Activated T-cell treated with anti-CD3 and anti-CD28 coated beads, Interleukin-2, amount 50 U/mL, for 24 hours (primary cell): ENCODE data around the gene OSBPL9.

Experiments
- DNase-seq: peaks from one replicate; pipeline ENCODE4 v3.0.0-alpha.2; 2020
- H3K27ac Mint-ChIP-seq: 2 replicates; pipeline ENCODE4 v1.8.0; 2020; ENCODE audit warnings: mild to moderate bottlenecking, mixed read lengths
- H3K27me3 Mint-ChIP-seq: 2 replicates; pipeline ENCODE4 v1.8.0; 2020; ENCODE audit warnings: mixed read lengths
- H3K36me3 Mint-ChIP-seq: 2 replicates; pipeline ENCODE4 v1.8.0; 2020; ENCODE audit warnings: low read depth, mixed read lengths
- H3K4me1 Mint-ChIP-seq: 2 replicates; pipeline ENCODE4 v1.8.0; 2020; ENCODE audit warnings: low read depth, mixed read lengths
- H3K4me3 Mint-ChIP-seq: 2 replicates; pipeline ENCODE4 v1.8.0; 2020; ENCODE audit warnings: mild to moderate bottlenecking, moderate library complexity, mixed read lengths
- H3K9me3 Mint-ChIP-seq: 2 replicates; pipeline ENCODE4 v1.8.0; 2020; ENCODE audit warnings: mixed read lengths

OSBPL9 gene

DNA sequence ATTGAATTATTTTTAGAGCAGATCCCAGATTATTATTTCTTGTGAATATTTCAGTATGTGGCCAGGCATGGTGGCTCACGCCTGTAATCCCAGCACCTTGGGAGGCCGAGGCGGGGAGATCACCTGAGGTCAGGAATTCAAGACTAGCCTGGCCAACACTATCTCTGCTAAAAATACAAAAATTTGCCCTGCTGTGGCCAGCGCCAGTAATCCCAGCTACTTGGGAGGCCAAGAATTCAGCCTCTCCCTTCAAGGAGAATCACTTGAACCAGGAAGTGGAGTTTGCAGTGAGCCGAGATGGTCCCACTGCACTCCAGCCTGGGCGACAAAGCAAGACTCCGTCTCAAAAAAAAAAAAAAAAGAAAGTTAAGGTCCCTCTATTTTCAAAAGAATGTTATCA is 4.3 kb downstream of the OSBPL9 start:
- DNase-seq: no peak
- Mint-ChIP-seq H3K4me1 (peaks cover 48% of the 10 kb centered on the region), H3K27ac (no peak overlapping the region)

DNA sequence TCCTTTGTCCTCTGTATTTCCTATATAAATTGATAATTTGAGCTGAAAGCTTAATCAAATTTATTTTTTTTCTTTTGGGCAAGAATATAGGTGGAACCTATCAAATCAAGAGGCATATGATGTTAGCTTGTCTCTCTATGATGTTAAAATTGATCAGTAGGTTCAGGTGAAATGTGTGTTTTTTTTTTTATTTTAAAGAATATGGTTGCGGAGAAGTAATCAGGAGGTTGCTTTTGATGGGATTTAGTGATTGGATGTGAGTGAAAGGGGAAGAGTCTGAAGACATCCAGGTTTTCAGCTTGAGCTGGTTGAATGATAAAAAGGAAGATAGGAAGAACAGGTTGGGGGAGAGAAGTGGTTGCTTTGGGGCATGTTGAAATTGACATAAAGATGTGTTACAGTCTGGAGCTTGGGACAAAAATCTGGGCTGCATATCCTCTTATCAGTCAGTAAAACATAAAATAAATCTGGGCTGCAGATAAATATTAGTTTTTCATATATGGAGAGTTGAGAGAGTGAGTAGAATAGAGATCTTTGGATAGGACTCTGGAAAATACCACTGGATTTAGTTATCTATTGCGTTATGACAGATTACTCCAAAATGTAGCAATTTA is 5.1 kb downstream of the OSBPL9 start:
- no peaks in the 10 kb centered on the region for H3K9me3 Mint-ChIP-seq
- no peak overlapping the region for H3K27ac Mint-ChIP-seq
- peaks cover 49% of the 10 kb centered on the region for H3K4me1 Mint-ChIP-seq
- H3K27me3 Mint-ChIP-seq: no peaks in the 10 kb centered on the region
- no peak for DNase-seq
- peaks cover 7% of the 10 kb centered on the region for H3K36me3 Mint-ChIP-seq
- no peak overlapping the region for H3K4me3 Mint-ChIP-seq

More for the DNA sequence above, 4.3 kb downstream of the OSBPL9 start:
- no peak overlapping the region for H3K4me3 Mint-ChIP-seq
- H3K27me3 Mint-ChIP-seq: no peaks in the 10 kb centered on the region
- H3K9me3 Mint-ChIP-seq: no peaks in the 10 kb centered on the region
- H3K36me3 Mint-ChIP-seq: peaks cover 8% of the 10 kb centered on the region

DNA sequence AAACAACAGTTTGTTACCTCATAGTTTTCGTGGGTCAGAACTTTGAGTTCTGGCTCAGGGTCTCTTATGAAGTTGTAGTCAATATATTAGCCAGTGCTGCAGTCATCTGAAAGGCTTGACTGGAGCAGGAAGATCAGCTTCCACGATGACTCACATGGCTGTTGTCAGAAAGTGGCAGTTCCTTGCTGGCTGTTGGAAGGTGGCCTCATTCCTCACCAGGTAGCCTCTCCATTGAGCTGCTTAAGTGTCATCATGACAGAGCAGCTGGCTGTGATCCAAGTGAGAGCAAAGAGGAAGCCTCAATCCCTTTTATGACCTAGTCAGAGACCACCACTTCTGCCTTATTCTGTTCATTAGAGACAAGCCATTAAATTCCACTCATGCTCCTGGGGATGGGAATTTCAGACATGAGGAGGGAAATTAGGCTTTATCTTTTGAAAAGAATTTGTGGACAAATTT is 5.6 kb downstream of the OSBPL9 start:
- H3K4me1 Mint-ChIP-seq: peaks cover 48% of the 10 kb centered on the region
- H3K4me3 Mint-ChIP-seq: no peak overlapping the region
- H3K36me3 Mint-ChIP-seq: peaks cover 2% of the 10 kb centered on the region
- H3K27ac Mint-ChIP-seq: no peak overlapping the region
- no peak for DNase-seq
- no peaks in the 10 kb centered on the region for H3K9me3 Mint-ChIP-seq
- H3K27me3 Mint-ChIP-seq: no peaks in the 10 kb centered on the region

DNA sequence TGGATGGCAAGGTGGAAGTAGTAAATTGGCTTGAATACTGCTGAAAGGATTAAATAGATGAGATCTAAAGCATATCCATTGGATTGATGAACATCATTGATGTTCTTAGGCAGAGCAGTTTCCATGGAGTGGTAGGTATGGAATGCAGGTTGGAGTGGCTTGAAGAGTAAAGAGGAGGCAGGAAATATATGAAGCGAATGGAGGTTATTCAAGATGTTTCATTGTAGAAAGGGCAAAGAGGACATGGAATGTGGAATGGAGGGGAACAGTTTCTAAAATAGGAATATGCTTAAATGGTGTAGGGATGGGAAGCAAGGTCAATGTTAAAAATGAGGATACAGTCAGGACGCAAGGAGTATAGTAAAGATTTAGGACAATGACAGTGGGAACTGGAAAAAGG is 6.1 kb downstream of the OSBPL9 start:
- Mint-ChIP-seq H3K36me3 (no peaks in the 10 kb centered on the region), H3K4me1 (peaks cover 46% of the 10 kb centered on the region), H3K9me3 (no peaks in the 10 kb centered on the region), H3K27me3 (no peaks in the 10 kb centered on the region), H3K27ac (no peak overlapping the region), H3K4me3 (no peak overlapping the region)
- DNase-seq: no peak

DNA sequence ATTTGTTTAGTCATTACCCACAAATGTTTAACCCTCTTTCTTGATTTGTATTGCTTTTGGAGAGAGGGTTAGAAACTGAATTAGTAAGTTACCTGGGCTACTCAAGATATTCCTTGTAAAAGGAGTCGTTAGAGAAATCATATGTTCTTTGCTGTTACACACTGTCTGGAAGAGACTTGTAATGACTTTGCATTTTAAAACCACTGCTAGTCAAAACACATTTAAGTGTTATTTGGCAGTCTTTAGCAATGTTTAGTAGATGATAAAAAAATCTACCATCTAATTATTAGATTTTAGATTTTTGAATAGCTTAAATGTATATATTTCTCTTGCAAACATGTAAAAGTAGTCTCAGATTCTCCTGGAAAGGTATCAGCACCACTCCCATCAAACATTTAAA is 6.6 kb downstream of the OSBPL9 start:
- no peaks in the 10 kb centered on the region for H3K27me3 Mint-ChIP-seq
- H3K4me1 Mint-ChIP-seq: peaks cover 42% of the 10 kb centered on the region
- no peaks in the 10 kb centered on the region for H3K9me3 Mint-ChIP-seq
- no peak overlapping the region for H3K27ac Mint-ChIP-seq
- no peak for DNase-seq
- H3K4me3 Mint-ChIP-seq: no peak overlapping the region
- no peaks in the 10 kb centered on the region for H3K36me3 Mint-ChIP-seq

DNA sequence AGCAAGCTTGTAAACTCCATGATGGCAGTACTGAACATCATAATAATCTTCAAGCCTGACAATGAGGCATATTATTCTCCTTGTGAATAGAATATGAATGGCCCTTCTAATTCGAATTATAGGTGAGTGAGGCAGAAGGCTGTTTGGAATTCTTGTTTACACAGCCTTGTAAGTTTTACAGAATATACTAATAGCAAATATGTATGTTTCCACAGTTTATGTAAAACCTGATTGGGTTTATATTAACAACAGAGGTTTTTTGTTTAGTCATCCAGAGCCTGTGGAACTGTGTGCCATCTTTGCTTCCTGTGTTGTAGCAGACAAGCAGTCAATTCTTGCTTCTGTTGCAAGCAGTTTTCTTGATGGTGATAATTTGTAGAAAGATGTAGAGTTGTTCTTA is 8.0 kb downstream of the OSBPL9 start:
- no peak for DNase-seq
- H3K36me3 Mint-ChIP-seq: no peaks in the 10 kb centered on the region
- peaks cover 44% of the 10 kb centered on the region for H3K4me1 Mint-ChIP-seq
- no peak overlapping the region for H3K4me3 Mint-ChIP-seq
- no peaks in the 10 kb centered on the region for H3K9me3 Mint-ChIP-seq
- no peaks in the 10 kb centered on the region for H3K27me3 Mint-ChIP-seq
- no peak overlapping the region for H3K27ac Mint-ChIP-seq

DNA sequence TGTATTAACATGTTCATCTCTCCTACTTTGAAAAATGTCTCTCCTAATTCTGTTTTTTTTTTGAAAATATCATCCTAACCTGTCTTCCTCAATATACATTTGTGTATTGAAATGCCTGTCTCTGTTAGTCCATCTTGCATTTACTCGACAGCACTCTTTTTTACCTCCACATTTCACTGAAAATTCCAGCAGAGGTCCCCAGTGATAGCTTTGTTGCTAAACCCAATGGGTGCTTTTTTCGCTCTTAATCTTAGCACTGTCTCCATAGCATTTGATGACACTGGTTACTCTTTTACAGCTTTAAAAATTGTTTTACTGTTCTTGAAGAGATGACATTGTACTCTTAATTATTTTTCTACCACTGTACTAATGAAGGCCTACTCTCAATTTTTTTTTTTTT is 10.8 kb downstream of the OSBPL9 start:
- no peak for DNase-seq
- H3K27ac Mint-ChIP-seq: no peak overlapping the region

DNA sequence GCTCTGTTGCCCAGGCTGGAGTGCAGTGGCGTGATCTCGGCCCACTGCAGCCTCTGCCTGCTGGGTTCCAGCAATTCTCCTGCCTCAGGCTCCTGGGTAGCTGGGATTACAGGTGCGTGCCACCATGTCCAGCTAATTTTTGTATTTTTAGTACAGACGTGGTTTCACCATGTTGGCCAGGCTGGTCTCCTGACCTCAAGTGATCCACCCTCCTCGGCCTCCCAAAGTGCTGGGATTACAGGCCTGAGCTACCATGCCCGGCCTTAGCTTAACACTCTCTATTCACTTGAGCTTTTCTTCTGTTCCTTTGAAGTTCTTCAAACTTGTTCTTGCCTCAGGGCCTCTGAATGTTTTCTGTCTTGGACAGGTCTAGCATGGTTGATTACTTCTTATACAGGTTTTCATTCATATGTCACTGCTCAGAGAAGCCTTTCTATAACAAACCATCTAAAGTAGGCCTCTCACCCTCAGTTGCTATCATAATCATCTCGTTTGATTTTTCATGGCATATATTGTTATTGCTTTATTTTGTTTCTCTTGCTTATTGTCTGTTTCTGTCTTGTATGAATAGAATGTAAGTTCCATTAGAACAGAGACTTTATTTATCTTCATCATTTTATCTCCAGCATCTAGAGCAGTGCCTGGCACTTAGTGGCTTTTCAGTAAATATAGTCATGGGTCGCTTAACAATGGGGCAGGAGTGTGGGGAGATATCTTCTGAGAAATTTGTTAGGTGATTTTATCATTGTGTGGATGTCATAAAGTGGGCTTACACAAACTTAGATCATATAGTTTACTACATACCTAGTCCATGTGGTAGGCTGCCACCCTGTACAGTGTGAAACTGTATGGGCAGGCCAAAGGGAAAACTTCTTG is 12.1 kb downstream of the OSBPL9 start:
- Mint-ChIP-seq H3K4me3 (no peak overlapping the region), H3K4me1 (peaks cover 30% of the 10 kb centered on the region), H3K27ac (no peak overlapping the region), H3K36me3 (no peaks in the 10 kb centered on the region), H3K27me3 (no peaks in the 10 kb centered on the region), H3K9me3 (no peaks in the 10 kb centered on the region)
- DNase-seq: no peak

More for the DNA sequence above, 10.8 kb downstream of the OSBPL9 start:
- Mint-ChIP-seq H3K4me1 (peaks cover 35% of the 10 kb centered on the region), H3K9me3 (no peaks in the 10 kb centered on the region), H3K4me3 (no peak overlapping the region), H3K27me3 (no peaks in the 10 kb centered on the region), H3K36me3 (no peaks in the 10 kb centered on the region)

DNA sequence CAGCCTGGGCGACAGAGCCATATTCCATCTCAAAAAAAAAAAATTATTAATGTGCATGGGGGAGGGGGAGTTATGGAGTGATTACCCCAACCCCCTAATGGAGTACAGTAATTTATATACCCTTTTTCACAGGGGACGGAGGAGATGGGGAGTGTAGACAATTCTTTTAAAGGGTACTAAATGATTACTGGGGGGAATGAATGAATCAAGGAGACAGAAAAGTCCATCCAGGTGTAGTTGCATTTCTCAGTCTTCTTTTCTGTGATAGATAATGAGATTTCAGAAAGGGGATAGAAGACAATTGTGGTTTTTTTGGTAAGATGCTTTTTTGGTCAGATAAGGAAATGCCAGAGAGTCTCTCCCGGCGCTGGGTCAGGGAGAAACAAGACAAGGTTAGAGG is 13.0 kb downstream of the OSBPL9 start:
- Mint-ChIP-seq H3K4me3 (no peak overlapping the region), H3K27me3 (no peaks in the 10 kb centered on the region), H3K36me3 (no peaks in the 10 kb centered on the region), H3K4me1 (peaks cover 35% of the 10 kb centered on the region), H3K9me3 (no peaks in the 10 kb centered on the region), H3K27ac (no peak overlapping the region)
- DNase-seq: no peak

DNA sequence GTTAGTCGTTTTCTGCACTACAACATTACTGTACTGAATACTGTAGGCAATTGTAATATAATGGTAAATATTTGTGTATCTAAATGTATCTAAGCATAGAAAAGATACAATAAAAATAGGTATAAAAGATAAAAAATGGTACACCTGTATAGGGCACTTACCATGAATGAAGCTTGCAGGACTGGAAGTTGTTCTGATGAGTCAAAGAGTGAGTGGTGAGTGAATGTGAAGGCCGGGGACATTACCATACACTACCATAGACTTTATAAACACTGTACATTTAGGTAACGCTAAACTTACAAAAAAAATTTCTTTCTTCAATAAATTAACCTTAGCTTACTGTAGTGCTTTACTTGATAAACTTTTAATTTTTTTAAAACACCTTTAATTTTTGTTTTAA is 13.5 kb downstream of the OSBPL9 start:
- Mint-ChIP-seq H3K36me3 (no peaks in the 10 kb centered on the region), H3K27me3 (no peaks in the 10 kb centered on the region), H3K4me1 (peaks cover 35% of the 10 kb centered on the region), H3K4me3 (no peak overlapping the region), H3K27ac (no peak overlapping the region), H3K9me3 (no peaks in the 10 kb centered on the region)
- DNase-seq: no peak

DNA sequence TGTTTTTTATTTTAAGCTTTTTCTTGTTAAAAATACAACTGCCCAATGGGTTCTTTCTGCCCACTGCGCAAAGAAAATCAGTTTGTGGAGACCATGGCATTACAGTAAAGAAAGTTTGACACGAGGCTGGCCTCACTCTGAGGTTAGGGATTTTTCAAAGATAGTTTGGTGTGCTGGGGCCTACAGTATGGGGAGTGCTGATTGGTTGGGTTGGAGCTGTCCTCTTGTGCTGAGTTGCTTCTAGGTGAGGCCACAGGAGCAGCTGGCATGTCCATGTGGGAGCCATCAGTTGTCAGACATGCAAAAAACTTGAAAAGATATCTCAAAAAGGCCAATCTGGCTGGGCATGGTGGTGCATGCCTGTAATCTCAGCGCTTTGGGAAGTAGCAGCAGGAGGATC is 14.0 kb downstream of the OSBPL9 start:
- no peak for DNase-seq
- Mint-ChIP-seq H3K4me3 (no peak overlapping the region), H3K9me3 (no peaks in the 10 kb centered on the region), H3K27me3 (no peaks in the 10 kb centered on the region), H3K4me1 (peaks cover 35% of the 10 kb centered on the region), H3K36me3 (no peaks in the 10 kb centered on the region), H3K27ac (no peak overlapping the region)

DNA sequence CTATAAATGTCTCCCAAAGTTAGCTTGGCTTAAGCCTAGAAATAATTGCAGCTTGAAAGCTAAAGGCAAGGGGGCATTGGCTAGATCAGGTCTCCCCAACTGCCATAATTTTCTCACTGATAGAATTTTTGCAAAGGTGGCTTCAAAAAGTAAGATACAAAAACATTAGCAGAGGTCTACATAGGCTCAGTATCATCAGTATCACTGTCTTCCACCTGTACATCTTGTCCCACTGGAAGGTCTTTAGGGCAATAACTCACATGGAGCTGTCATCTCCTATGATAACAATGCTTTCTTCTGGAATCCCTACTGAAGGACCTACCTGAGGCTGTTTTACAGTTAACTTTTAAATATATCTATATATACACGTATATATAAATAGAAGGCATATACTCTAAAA is 14.9 kb downstream of the OSBPL9 start:
- Mint-ChIP-seq H3K36me3 (no peaks in the 10 kb centered on the region), H3K4me3 (no peak overlapping the region), H3K9me3 (no peaks in the 10 kb centered on the region), H3K27ac (no peak overlapping the region), H3K4me1 (peaks cover 32% of the 10 kb centered on the region), H3K27me3 (no peaks in the 10 kb centered on the region)
- no peak for DNase-seq

DNA sequence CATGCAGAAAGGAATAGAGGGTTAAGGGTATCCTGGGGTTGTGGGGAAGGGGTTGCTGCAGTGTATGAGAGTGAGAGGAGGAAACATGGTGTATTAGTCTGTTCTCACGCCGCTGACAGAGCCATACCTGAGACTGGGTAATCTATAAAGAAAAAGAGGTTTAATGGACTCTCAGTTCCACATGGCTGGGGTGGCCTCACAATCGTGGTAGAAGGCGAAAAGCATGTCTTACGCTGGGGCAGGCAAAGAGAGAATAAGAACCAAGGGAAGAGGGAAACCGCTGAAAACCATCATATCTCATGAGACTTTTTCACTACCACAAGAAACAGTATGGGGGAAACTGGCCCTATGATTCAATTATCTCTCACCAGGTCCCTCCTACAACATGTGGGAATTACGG is 17.7 kb downstream of the OSBPL9 start:
- no peak overlapping the region for H3K27ac Mint-ChIP-seq

DNA sequence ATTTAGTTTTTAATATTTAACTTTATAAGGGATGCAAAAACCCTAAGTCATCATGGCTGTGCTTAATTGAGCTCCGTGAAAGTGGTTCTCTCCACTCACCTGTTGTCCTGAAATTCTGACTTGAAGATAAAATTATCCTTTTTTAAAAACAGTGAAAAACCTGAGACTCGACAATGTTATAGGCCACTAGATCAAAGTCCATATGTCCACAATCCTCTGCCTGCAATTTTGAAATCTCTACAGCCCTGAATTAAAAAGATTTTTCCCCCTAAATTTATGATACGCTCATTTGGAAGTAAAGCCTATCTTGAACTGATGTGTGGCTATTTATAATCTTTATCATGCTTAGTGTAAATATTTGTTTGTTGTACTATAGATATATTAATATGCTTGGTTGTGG is 18.7 kb downstream of the OSBPL9 start:
- Mint-ChIP-seq H3K27me3 (no peaks in the 10 kb centered on the region), H3K9me3 (no peaks in the 10 kb centered on the region), H3K4me1 (peaks cover 19% of the 10 kb centered on the region), H3K4me3 (no peak overlapping the region), H3K27ac (no peak overlapping the region), H3K36me3 (no peaks in the 10 kb centered on the region)
- DNase-seq: no peak

More for the DNA sequence above, 17.7 kb downstream of the OSBPL9 start:
- Mint-ChIP-seq H3K4me1 (peaks cover 26% of the 10 kb centered on the region), H3K9me3 (no peaks in the 10 kb centered on the region), H3K36me3 (no peaks in the 10 kb centered on the region), H3K27me3 (no peaks in the 10 kb centered on the region), H3K4me3 (no peak overlapping the region)
- no peak for DNase-seq

DNA sequence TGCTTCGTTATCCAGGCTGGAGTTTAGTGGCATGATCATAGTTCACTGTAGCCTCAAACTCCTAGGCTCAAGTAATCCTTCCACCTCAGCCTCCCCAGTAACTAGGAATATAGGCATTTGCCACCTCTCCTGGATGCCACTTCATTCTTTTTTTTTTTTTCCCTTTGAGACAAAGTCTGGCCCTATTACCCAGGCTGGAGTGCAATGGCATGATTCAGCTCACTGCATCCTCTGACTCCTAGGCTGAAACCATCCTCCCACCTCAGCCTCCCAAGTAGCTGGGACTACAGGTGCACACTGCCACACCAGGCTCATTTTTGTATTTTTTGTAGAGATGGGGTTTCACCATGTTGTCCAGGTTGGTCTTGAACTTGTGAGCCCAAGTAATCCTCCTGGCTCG is 19.3 kb downstream of the OSBPL9 start:
- Mint-ChIP-seq H3K4me3 (no peak overlapping the region), H3K36me3 (no peaks in the 10 kb centered on the region), H3K27ac (no peak overlapping the region), H3K27me3 (no peaks in the 10 kb centered on the region), H3K9me3 (no peaks in the 10 kb centered on the region), H3K4me1 (peaks cover 17% of the 10 kb centered on the region)
- no peak for DNase-seq
